GM12891 (cell line): ENCODE results near the gene SLC22A31.

Experiments used
- POLR2A ChIP-seq: IDR thresholded peaks from 2 replicates; pipeline ENCODE4 v1.6.1; 2011; ENCODE audit warnings: low read depth, low read length, control low read depth
- POLR2AphosphoS5 ChIP-seq: IDR thresholded peaks from 2 replicates; pipeline ENCODE4 v1.6.1; 2011; ENCODE audit warnings: low read depth, low read length, control low read depth
- TAF1 ChIP-seq: IDR thresholded peaks from 2 replicates; pipeline ENCODE4 v1.6.1; 2011; ENCODE audit warnings: low read depth, low read length, control low read depth

- TF ChIP-seq POLR2AphosphoS5 (peak; percentile 96), TAF1 (peak; percentile 89), POLR2A (peak; percentile 96)
These were observed 41.1 kb upstream of the SLC22A31 start for GRCh38 chr16:89241187-89242007.
